H1 (cell line): ENCODE results near the gene USP17L30. TPM values are rescaled to one million over a fixed set of nuclear protein-coding genes. Genes with fewer than 3 reads are reported as not detected.
"Not testable (repeated sequence)": the region's sequence is repeated elsewhere in the genome, so short reads cannot be mapped to it uniquely, and the experiment has no call there.

Experiments
- CTCF ChIA-PET: fragments of 300-600 bp; sonication (Branson Sonifier 250); formaldehyde crosslinking; loops from one replicate; lab custom pipeline; 2021; ENCODE audit not compliant: partially characterized antibody; lab: Charles Lee
- POLR2A ChIA-PET: fragments of 300-600 bp; sonication (Branson Sonifier 250); formaldehyde crosslinking; loops from one replicate; lab custom pipeline; 2021; ENCODE audit warnings: inconsistent platforms; ENCODE audit not compliant: partially characterized antibody; lab: Charles Lee
- DNase-seq, 2 experiments: peaks; one replicate each; pipeline versions ENCODE4 v3.0.0 to v3.0.0-alpha.2; 2010 to 2022; ENCODE audit warnings: low spot score in 2 of 2, low read depth in 1 of 2, mixed read lengths in 1 of 2
- FAIRE-seq: peaks from 2 replicates; lab custom pipeline; 2011; peaks lifted over from hg19 to GRCh38; lab: Jason Lieb, UNC
- H2AFZ ChIP-seq: 2 replicates; pipeline ENCODE4 v1.8.1; 2012; ENCODE audit warnings: low read length, inconsistent platforms
- H2AK5ac ChIP-seq: 2 replicates; pipeline ENCODE4 v1.6.1; 2013; ENCODE audit warnings: low read depth, low read length
- H2BK120ac ChIP-seq: replicated peaks from 2 replicates; pipeline ENCODE3; 2013; ENCODE audit warnings: low read depth, low read length, inconsistent platforms
- H2BK12ac ChIP-seq: 2 replicates; pipeline ENCODE4 v1.6.1; 2013; ENCODE audit warnings: low read depth, low read length
- H2BK15ac ChIP-seq: 2 replicates; pipeline ENCODE4 v1.6.1; 2013; ENCODE audit warnings: low read length
- H2BK20ac ChIP-seq: 2 replicates; pipeline ENCODE4 v1.6.1; 2013; ENCODE audit warnings: low read length
- H2BK5ac ChIP-seq: 2 replicates; pipeline ENCODE4 v1.6.1; 2013; ENCODE audit warnings: low read depth, low read length
- H3K14ac ChIP-seq: 2 replicates; pipeline ENCODE4 v1.6.1; 2013; ENCODE audit warnings: inconsistent platforms; ENCODE audit not compliant: insufficient read length
- H3K18ac ChIP-seq: 2 replicates; pipeline ENCODE4 v1.6.1; 2013; ENCODE audit warnings: low read length; ENCODE audit errors: extremely low read depth
- H3K23ac ChIP-seq: 2 replicates; pipeline ENCODE4 v1.6.1; 2013; ENCODE audit warnings: inconsistent platforms; ENCODE audit not compliant: insufficient read length
- H3K23me2 ChIP-seq: 2 replicates; pipeline ENCODE4 v1.6.1; 2013; ENCODE audit warnings: low read depth, low read length
- H3K27ac ChIP-seq: 2 replicates; pipeline ENCODE4 v1.6.1; 2011; ENCODE audit warnings: low read depth, low read length, inconsistent platforms
- H3K27me3 ChIP-seq, 4 experiments: replicated peaks in 1 of 4; 1 replicate in 1 of 4; 2 replicates in 3 of 4; pipeline versions ENCODE4 v1.6.1 to v1.8.1; 2011 to 2013; ENCODE audit warnings: low read length in 3 of 4, mild to moderate bottlenecking in 3 of 4, inconsistent platforms in 2 of 4, mixed read lengths in 2 of 4, moderate library complexity in 1 of 4; ENCODE audit not compliant: control insufficient read depth in 3 of 4, insufficient read depth in 3 of 4; ENCODE audit errors: extremely low read depth in 1 of 4
- H3K36me3 ChIP-seq, 4 experiments: 2 replicates each; pipeline versions ENCODE4 v1.6.1 to v1.8.1; 2011 to 2013; ENCODE audit warnings: mild to moderate bottlenecking in 4 of 4, low read length in 3 of 4, moderate library complexity in 2 of 4, control low read depth in 1 of 4, inconsistent platforms in 1 of 4; ENCODE audit not compliant: insufficient read depth in 4 of 4, control insufficient read depth in 2 of 4
- H3K4ac ChIP-seq: replicated peaks from 2 replicates; pipeline ENCODE3; 2013; ENCODE audit warnings: low read length, low read depth, mixed read lengths, inconsistent platforms; ENCODE audit not compliant: insufficient read length
- H3K4me1 ChIP-seq, 4 experiments: replicated peaks in 1 of 4; 1 replicate in 1 of 4; 2 replicates in 3 of 4; pipeline versions ENCODE4 v1.6.1 to v1.8.1; 2011 to 2013; ENCODE audit warnings: low read length in 3 of 4, inconsistent platforms in 2 of 4, mixed read lengths in 1 of 4; ENCODE audit not compliant: insufficient read depth in 4 of 4, control insufficient read depth in 3 of 4
- H3K4me2 ChIP-seq, 2 experiments: 2 replicates each; pipeline versions ENCODE4 v1.6.1 to v1.8.1; 2011 to 2013; ENCODE audit warnings: low read depth in 2 of 2, low read length in 2 of 2, control low read depth in 1 of 2, inconsistent platforms in 1 of 2, mild to moderate bottlenecking in 1 of 2; ENCODE audit not compliant: insufficient read depth in 1 of 2
- H3K4me3 ChIP-seq, 4 experiments: fragments of 200-600, 300-600 bp in 1 of 4; sonication (generic), shearing (Covaris generic), sonication (Bioruptor Twin) in 1 of 4; 2 replicates each; pipeline versions ENCODE4 v1.5.1 to v1.8.1; 2011 to 2016; ENCODE audit warnings: low read length in 4 of 4, low read depth in 3 of 4, control low read depth in 2 of 4, inconsistent platforms in 2 of 4, mild to moderate bottlenecking in 2 of 4, mixed read lengths in 1 of 4, moderate library complexity in 1 of 4; ENCODE audit not compliant: insufficient read depth in 2 of 4; ENCODE audit errors: extremely low read depth in 1 of 4
- H3K56ac ChIP-seq: replicated peaks from 2 replicates; pipeline ENCODE3; 2013; ENCODE audit warnings: low read depth, mild to moderate bottlenecking, mixed read lengths, low read length, inconsistent platforms; ENCODE audit not compliant: insufficient read length
- H3K79me1 ChIP-seq: 2 replicates; pipeline ENCODE4 v1.6.1; 2013; ENCODE audit warnings: low read depth, low read length, control low read depth
- H3K79me2 ChIP-seq, 2 experiments: 2 replicates each; pipeline versions ENCODE4 v1.6.1 to v1.8.1; 2012 to 2013; ENCODE audit warnings: low read length in 2 of 2, mild to moderate bottlenecking in 2 of 2, inconsistent platforms in 1 of 2; ENCODE audit not compliant: insufficient read depth in 2 of 2, control insufficient read depth in 1 of 2
- H3K9ac ChIP-seq, 4 experiments: replicated peaks in 1 of 4; 1 replicate in 1 of 4; 2 replicates in 3 of 4; pipeline versions ENCODE4 v1.6.1 to v1.8.1; 2011 to 2013; ENCODE audit warnings: low read depth in 3 of 4, low read length in 3 of 4, control low read depth in 2 of 4, mild to moderate bottlenecking in 2 of 4, moderate library complexity in 2 of 4, inconsistent platforms in 1 of 4; ENCODE audit errors: extremely low read depth in 1 of 4
- H3K9me3 ChIP-seq, 2 experiments: 2 replicates each; pipeline versions ENCODE4 v1.6.1 to v1.8.1; 2012 to 2013; ENCODE audit warnings: mild to moderate bottlenecking in 2 of 2, moderate library complexity in 2 of 2, control low read depth in 1 of 2, inconsistent platforms in 1 of 2, low read depth in 1 of 2, low read length in 1 of 2, mixed read lengths in 1 of 2; ENCODE audit not compliant: insufficient read depth in 2 of 2
- H4K20me1 ChIP-seq, 2 experiments: replicated peaks in 1 of 2; 2 replicates each; pipeline versions ENCODE3 to v1.8.1; 2011 to 2013; ENCODE audit warnings: inconsistent platforms in 2 of 2, low read length in 2 of 2, mild to moderate bottlenecking in 1 of 2; ENCODE audit not compliant: insufficient read depth in 2 of 2, control insufficient read depth in 1 of 2
- H4K5ac ChIP-seq: 2 replicates; pipeline ENCODE4 v1.6.1; 2013; ENCODE audit warnings: low read length, low read depth, mixed read lengths, inconsistent platforms; ENCODE audit not compliant: insufficient read length
- H4K8ac ChIP-seq: 2 replicates; pipeline ENCODE4 v1.8.0; 2013; ENCODE audit warnings: mild to moderate bottlenecking, moderate library complexity, low read length, inconsistent platforms; ENCODE audit not compliant: insufficient read depth; ENCODE audit errors: extremely low read depth
- H4K91ac ChIP-seq: replicated peaks from 2 replicates; pipeline ENCODE3; 2013; ENCODE audit warnings: low read length, mixed read lengths, inconsistent platforms; ENCODE audit not compliant: insufficient read length
- WGBS, 2 experiments: shearing (Covaris generic) in 1 of 2; methylation state at CpG; one replicate each; pipeline versions ENCODE4 v1.1.6 to v1.1.7; 2013 to 2015; ENCODE audit warnings: low lambda C conversion rate in 2 of 2, mixed read lengths in 2 of 2, inconsistent platforms in 1 of 2, low coverage in 1 of 2, missing lambda C conversion rate in 1 of 2; ENCODE audit not compliant: insufficient replicate concordance in 2 of 2, insufficient coverage in 1 of 2, insufficient read length in 1 of 2; ENCODE audit errors: extremely low coverage in 1 of 2, missing lambda C conversion rate in 1 of 2; 5-methylcytosine and 5-hydroxymethylcytosine counted together
- polyA plus RNA-seq, 7 experiments: library from polyadenylated mRNA; depleted of rRNA in 3 of 7; stranded (reverse) in 5 of 7; unstranded in 2 of 7; fragments of >200 nt in 5 of 7; fragments of 200-250 nt in 2 of 7; gene quantifications; 1 replicate in 5 of 7; 2 replicates in 1 of 7; 4 replicates in 1 of 7; pipeline versions ENCODE4 v1.2.1 to v1.2.3, GENCODE V29; 2011 to 2013; ENCODE audit warnings: missing spikeins in 2 of 7, mixed read lengths in 2 of 7
- total RNA-seq: library from RNA; stranded (reverse); fragmentation: NEBNext Ultra II Directional; extraction: Animal tissue kit (Norgen Biotek cat#: 25700); gene quantifications from 2 replicates; pipeline ENCODE4 v1.2.1, GENCODE V29; 2021

The USP17L30 gene
- total and polyA plus RNA-seq, 2 of the 8 experiments (the other 6 are each of a cell fraction or from before 2014, with no cell fraction given): not detected

DNA sequence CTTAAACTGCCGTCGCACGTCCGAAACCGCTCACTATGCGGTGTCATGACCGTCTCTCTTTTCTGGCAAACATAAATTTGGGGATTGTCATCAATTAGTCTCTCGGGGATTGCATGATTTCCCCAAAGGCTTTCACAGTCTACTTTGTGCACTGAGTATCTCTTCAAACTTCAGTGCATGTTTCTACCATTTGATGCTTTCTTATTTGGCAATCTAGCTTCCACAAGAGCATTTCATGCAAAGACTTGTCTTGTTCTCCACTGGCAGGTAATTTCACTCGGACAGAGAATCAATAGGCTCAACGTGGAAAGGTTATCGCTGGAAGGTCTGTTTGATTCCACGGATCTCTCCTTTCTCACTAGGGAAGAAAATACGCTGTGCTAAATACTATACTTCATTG is 38.7 kb upstream of the USP17L30 start:
- H4K91ac ChIP-seq, H3K36me3 ChIP-seq, H3K23ac ChIP-seq, H4K8ac ChIP-seq, H3K27ac ChIP-seq, H3K9ac ChIP-seq, H2BK5ac ChIP-seq, H4K5ac ChIP-seq, H2BK120ac ChIP-seq, H3K4me3 ChIP-seq, CTCF ChIA-PET, H2AFZ ChIP-seq, POLR2A ChIA-PET, H3K79me2 ChIP-seq, H3K9me3 ChIP-seq, H2BK20ac ChIP-seq, H3K18ac ChIP-seq, FAIRE-seq, H2BK12ac ChIP-seq, H4K20me1 ChIP-seq, H3K4me2 ChIP-seq, H3K79me1 ChIP-seq, H3K23me2 ChIP-seq, H2AK5ac ChIP-seq, H3K4me1 ChIP-seq, H3K14ac ChIP-seq, H3K27me3 ChIP-seq, H2BK15ac ChIP-seq, H3K56ac ChIP-seq, H3K4ac ChIP-seq: not testable (repeated sequence)
- 84% methylated on average over 4 of the region's 13 CpGs; no CpG with 5 or more reads in 1 of the 2 experiments for WGBS, 2 experiments
- DNase-seq: peak in 1 of 2 experiments; percentile 10

DNA sequence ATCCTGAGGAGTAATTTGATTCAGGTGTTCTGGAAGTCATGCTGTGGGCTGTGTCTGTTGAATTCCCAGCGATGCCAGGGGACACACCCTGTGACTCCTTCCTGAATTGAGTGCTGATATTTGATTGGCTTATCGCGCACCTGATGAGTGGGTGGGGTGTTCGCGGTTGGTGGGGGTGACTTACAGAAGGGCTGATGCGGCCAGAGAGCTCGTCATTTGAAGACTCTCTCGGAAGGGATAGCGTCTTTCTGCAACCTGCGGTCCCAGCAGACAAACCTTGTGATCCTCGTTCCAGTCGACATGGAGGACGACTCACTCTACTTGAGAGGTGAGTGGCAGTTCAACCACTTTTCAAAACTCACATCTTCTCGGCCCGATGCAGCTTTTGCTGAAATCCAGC is 38.1 kb upstream of the USP17L30 start, which contains the start of gene USP17L24:
USP17L24 (plus strand) TSS at position 301 of the 400 bp plus-strand sequence; CDS start at position 301, 0 bp downstream.
- H2AFZ ChIP-seq, DNase-seq, H2BK15ac ChIP-seq, H2BK20ac ChIP-seq, POLR2A ChIA-PET, H3K27ac ChIP-seq, H2BK120ac ChIP-seq, H3K79me2 ChIP-seq, H4K20me1 ChIP-seq, H4K5ac ChIP-seq, H3K4me2 ChIP-seq, H3K56ac ChIP-seq, H3K9me3 ChIP-seq, H3K4me3 ChIP-seq, H3K36me3 ChIP-seq, H2BK5ac ChIP-seq, H3K27me3 ChIP-seq, H2BK12ac ChIP-seq, H3K23ac ChIP-seq, CTCF ChIA-PET, H3K4me1 ChIP-seq, H3K23me2 ChIP-seq, FAIRE-seq, H3K9ac ChIP-seq, H3K79me1 ChIP-seq, H2AK5ac ChIP-seq, H4K8ac ChIP-seq, H4K91ac ChIP-seq, H3K18ac ChIP-seq, H3K4ac ChIP-seq, H3K14ac ChIP-seq: not testable (repeated sequence)
- no CpG with 5 or more reads among the region's 15 CpGs for WGBS, 2 experiments
